ENCODE measurements around the gene MAD1L1.

MAD1L1 gene

GRCh38 chr7:2118056-2118455, 114.7 kb downstream of the MAD1L1 start:
- H3K4me1 ChIP-seq (ENCODE audit: control insufficient read depth in 1 of 2, insufficient read depth in 2 of 2, low read length in 2 of 2): peaks cover 21% of the 10 kb centered on the region in 2 experiments
- no peak overlapping the region for H2AK5ac ChIP-seq (ENCODE audit: low read length)
- H3K27ac ChIP-seq (ENCODE audit: low read depth, low read length): no peak overlapping the region
- peak overlapping the region; percentile 21 for H3K18ac ChIP-seq (ENCODE audit: low read length)
- no peak overlapping the region for H2BK5ac ChIP-seq (ENCODE audit: low read depth, low read length, poor library complexity)
- no peaks in the 10 kb centered on the region for H3K9me3 ChIP-seq (ENCODE audit: insufficient read depth, low read depth, low read length)
- no peak for DNase-seq
- no peaks in the 10 kb centered on the region for H3K79me2 ChIP-seq (ENCODE audit: control insufficient read depth, insufficient read depth, low read length, poor library complexity)
- H3K23ac ChIP-seq (ENCODE audit: low read length): no peak overlapping the region
- H3K36me3 ChIP-seq (ENCODE audit: control insufficient read depth in 1 of 2, insufficient read depth in 2 of 2, low read length in 2 of 2): peaks cover 4 to 11% of the 10 kb centered on the region in 2 experiments
- no peak overlapping the region for H3K14ac ChIP-seq (ENCODE audit: low read length)
- no peak overlapping the region for H3K4me2 ChIP-seq (ENCODE audit: low read length)
- no peaks in the 10 kb centered on the region for H3K79me1 ChIP-seq (ENCODE audit: low read length)
- H4K12ac ChIP-seq (ENCODE audit: low read depth, low read length): no peak overlapping the region
- no CpG with 5 or more reads among the region's 11 CpGs for WGBS (ENCODE audit: extremely low coverage, insufficient coverage, insufficient read length)
- no peak overlapping the region for H3K9ac ChIP-seq (ENCODE audit: low read length)
- H3K4ac ChIP-seq (ENCODE audit: low read depth, low read length): no peak overlapping the region
- H2AFZ ChIP-seq (ENCODE audit: insufficient read depth, low read length, poor library complexity): no peak overlapping the region
- H4K91ac ChIP-seq (ENCODE audit: low read depth, low read length): no peak overlapping the region
- H2BK120ac ChIP-seq (ENCODE audit: insufficient read depth, low read length, poor library complexity): no peak overlapping the region
- no peaks in the 10 kb centered on the region for H3K27me3 ChIP-seq (ENCODE audit: insufficient read depth, low read length)
- H4K8ac ChIP-seq (ENCODE audit: low read depth, low read length): no peak overlapping the region
- no peak overlapping the region for H3K4me3 ChIP-seq (ENCODE audit: low read depth, low read length)
- H2BK12ac ChIP-seq (ENCODE audit: low read length): no peak overlapping the region

GRCh38 chr7:2117646-2118045, 115.1 kb downstream of the MAD1L1 start:
- Histone ChIP-seq H3K23ac (ENCODE audit: low read length) (no peak overlapping the region), H2BK5ac (ENCODE audit: low read depth, low read length, poor library complexity) (no peak overlapping the region), H3K4me3 (ENCODE audit: low read depth, low read length) (no peak overlapping the region), H4K8ac (ENCODE audit: low read depth, low read length) (no peak overlapping the region), H3K4me1 (ENCODE audit: control insufficient read depth in 1 of 2, insufficient read depth in 2 of 2, low read length in 2 of 2) (peaks cover 23% of the 10 kb centered on the region in 2 experiments), H3K27me3 (ENCODE audit: insufficient read depth, low read length) (no peaks in the 10 kb centered on the region), H3K27ac (ENCODE audit: low read depth, low read length) (no peak overlapping the region), H4K91ac (ENCODE audit: low read depth, low read length) (no peak overlapping the region), H4K12ac (ENCODE audit: low read depth, low read length) (no peak overlapping the region), H3K9ac (ENCODE audit: low read length) (no peak overlapping the region), H3K9me3 (ENCODE audit: insufficient read depth, low read depth, low read length) (no peaks in the 10 kb centered on the region), H3K4me2 (ENCODE audit: low read length) (no peak overlapping the region), H2AK5ac (ENCODE audit: low read length) (no peak overlapping the region), H3K4ac (ENCODE audit: low read depth, low read length) (no peak overlapping the region), H3K79me2 (ENCODE audit: control insufficient read depth, insufficient read depth, low read length, poor library complexity) (no peaks in the 10 kb centered on the region), H2AFZ (ENCODE audit: insufficient read depth, low read length, poor library complexity) (no peak overlapping the region), H3K36me3 (ENCODE audit: control insufficient read depth in 1 of 2, insufficient read depth in 2 of 2, low read length in 2 of 2) (peaks cover 2 to 9% of the 10 kb centered on the region in 2 experiments), H3K79me1 (ENCODE audit: low read length) (no peaks in the 10 kb centered on the region), H3K18ac (ENCODE audit: low read length) (no peak overlapping the region), H2BK120ac (ENCODE audit: insufficient read depth, low read length, poor library complexity) (no peak overlapping the region), H2BK12ac (ENCODE audit: low read length) (no peak overlapping the region), H3K14ac (ENCODE audit: low read length) (no peak overlapping the region)
- no CpG with 5 or more reads among the region's 4 CpGs for WGBS (ENCODE audit: extremely low coverage, insufficient coverage, insufficient read length)
- DNase-seq: no peak

GRCh38 chr7:2116989-2117591, 115.7 kb downstream of the MAD1L1 start:
- no peak overlapping the region for H2AK5ac ChIP-seq (ENCODE audit: low read length)
- H3K4me1 ChIP-seq (ENCODE audit: control insufficient read depth in 1 of 2, insufficient read depth in 2 of 2, low read length in 2 of 2): peaks cover 26 to 27% of the 10 kb centered on the region in 2 experiments
- no peak overlapping the region for H4K91ac ChIP-seq (ENCODE audit: low read depth, low read length)

GRCh38 chr7:2116448-2116810, 116.3 kb downstream of the MAD1L1 start:
- Histone ChIP-seq H2AK5ac (ENCODE audit: low read length) (no peak overlapping the region), H3K4me1 (ENCODE audit: control insufficient read depth in 1 of 2, insufficient read depth in 2 of 2, low read length in 2 of 2) (peaks cover 26 to 29% of the 10 kb centered on the region in 2 experiments), H3K4ac (ENCODE audit: low read depth, low read length) (no peak overlapping the region), H3K9ac (ENCODE audit: low read length) (no peak overlapping the region), H4K91ac (ENCODE audit: low read depth, low read length) (no peak overlapping the region), H3K27me3 (ENCODE audit: insufficient read depth, low read length) (no peaks in the 10 kb centered on the region), H3K4me3 (ENCODE audit: low read depth, low read length) (no peak overlapping the region), H3K23ac (ENCODE audit: low read length) (no peak overlapping the region), H3K4me2 (ENCODE audit: low read length) (no peak overlapping the region), H3K27ac (ENCODE audit: low read depth, low read length) (no peak overlapping the region), H3K79me1 (ENCODE audit: low read length) (peaks cover 2% of the 10 kb centered on the region), H4K8ac (ENCODE audit: low read depth, low read length) (no peak overlapping the region), H3K9me3 (ENCODE audit: insufficient read depth, low read depth, low read length) (no peaks in the 10 kb centered on the region), H3K36me3 (ENCODE audit: control insufficient read depth in 1 of 2, insufficient read depth in 2 of 2, low read length in 2 of 2) (peaks cover 0 to 5% of the 10 kb centered on the region in 2 experiments), H3K18ac (ENCODE audit: low read length) (no peak overlapping the region), H2BK5ac (ENCODE audit: low read depth, low read length, poor library complexity) (no peak overlapping the region), H2BK120ac (ENCODE audit: insufficient read depth, low read length, poor library complexity) (no peak overlapping the region), H3K14ac (ENCODE audit: low read length) (no peak overlapping the region), H3K79me2 (ENCODE audit: control insufficient read depth, insufficient read depth, low read length, poor library complexity) (peaks cover 2% of the 10 kb centered on the region), H2AFZ (ENCODE audit: insufficient read depth, low read length, poor library complexity) (no peak overlapping the region), H4K12ac (ENCODE audit: low read depth, low read length) (no peak overlapping the region), H2BK12ac (ENCODE audit: low read length) (no peak overlapping the region)
- no peak for DNase-seq
- WGBS (ENCODE audit: extremely low coverage, insufficient coverage, insufficient read length): no CpG with 5 or more reads among the region's 9 CpGs

More at GRCh38 chr7:2116989-2117591, 115.7 kb downstream of the MAD1L1 start:
- Histone ChIP-seq H3K14ac (ENCODE audit: low read length) (no peak overlapping the region), H2BK5ac (ENCODE audit: low read depth, low read length, poor library complexity) (no peak overlapping the region), H3K79me1 (ENCODE audit: low read length) (no peaks in the 10 kb centered on the region), H3K27ac (ENCODE audit: low read depth, low read length) (no peak overlapping the region), H3K27me3 (ENCODE audit: insufficient read depth, low read length) (no peaks in the 10 kb centered on the region), H2AFZ (ENCODE audit: insufficient read depth, low read length, poor library complexity) (no peak overlapping the region), H3K18ac (ENCODE audit: low read length) (no peak overlapping the region), H3K4me3 (ENCODE audit: low read depth, low read length) (no peak overlapping the region), H3K4me2 (ENCODE audit: low read length) (no peak overlapping the region), H3K4ac (ENCODE audit: low read depth, low read length) (no peak overlapping the region), H3K23ac (ENCODE audit: low read length) (no peak overlapping the region), H4K8ac (ENCODE audit: low read depth, low read length) (no peak overlapping the region), H3K79me2 (ENCODE audit: control insufficient read depth, insufficient read depth, low read length, poor library complexity) (no peaks in the 10 kb centered on the region), H2BK120ac (ENCODE audit: insufficient read depth, low read length, poor library complexity) (no peak overlapping the region), H3K9ac (ENCODE audit: low read length) (no peak overlapping the region), H3K36me3 (ENCODE audit: control insufficient read depth in 1 of 2, insufficient read depth in 2 of 2, low read length in 2 of 2) (peaks cover 0 to 7% of the 10 kb centered on the region in 2 experiments), H4K12ac (ENCODE audit: low read depth, low read length) (no peak overlapping the region), H3K9me3 (ENCODE audit: insufficient read depth, low read depth, low read length) (no peaks in the 10 kb centered on the region), H2BK12ac (ENCODE audit: low read length) (no peak overlapping the region)
- WGBS (ENCODE audit: extremely low coverage, insufficient coverage, insufficient read length): no CpG with 5 or more reads among the region's 11 CpGs
- no peak for DNase-seq

Data from trophoblast cell (in vitro differentiated cells and primary cell).